GM19328 (cell line): ENCODE measurements around the gene MYZAP.

Source experiments
- ATAC-seq: cut with Tn5 transposase; IDR thresholded peaks from one replicate; pipeline ENCODE4 v1.9.1; 2021; ENCODE audit warnings: mild to moderate bottlenecking, moderate library complexity; ENCODE audit not compliant: unreplicated experiment

Gene MYZAP

GRCh38 chr15:57655809-57656208 lies 64.1 kb downstream of the MYZAP start:
- no peak for ATAC-seq

- no peak for ATAC-seq
Observed at GRCh38 chr15:57656434-57656833, 64.7 kb downstream of the MYZAP start.

DNA sequence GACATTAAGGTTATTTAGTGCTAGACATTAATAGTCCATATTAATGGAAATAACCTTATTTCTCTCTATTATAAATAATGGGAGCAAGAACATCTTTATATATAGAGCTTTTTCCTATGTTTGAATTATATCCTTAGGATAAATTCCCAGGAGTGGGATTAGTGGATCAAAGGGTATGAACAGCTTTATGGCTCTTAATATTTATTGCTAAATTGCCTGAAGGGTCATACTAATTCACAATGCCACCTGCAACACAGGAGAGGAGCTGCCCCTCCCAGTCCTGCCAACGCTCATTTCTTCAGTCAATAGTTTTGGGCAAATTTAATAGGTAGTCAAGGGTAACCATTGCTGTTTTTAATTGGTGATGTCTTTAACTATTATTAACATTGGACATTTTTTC lies 65.9 kb downstream of the MYZAP start:
- no peak for ATAC-seq

GRCh38 chr15:57662091-57662744 lies 70.5 kb downstream of the MYZAP start:
- ATAC-seq = no peak

- no peak for ATAC-seq
Observed at GRCh38 chr15:57662802-57663201, 71.1 kb downstream of the MYZAP start.

- ATAC-seq = no peak
Observed at GRCh38 chr15:57663262-57663661, 71.6 kb downstream of the MYZAP start.

- ATAC-seq = no peak
Observed at GRCh38 chr15:57665194-57665593, 73.5 kb downstream of the MYZAP start.

DNA sequence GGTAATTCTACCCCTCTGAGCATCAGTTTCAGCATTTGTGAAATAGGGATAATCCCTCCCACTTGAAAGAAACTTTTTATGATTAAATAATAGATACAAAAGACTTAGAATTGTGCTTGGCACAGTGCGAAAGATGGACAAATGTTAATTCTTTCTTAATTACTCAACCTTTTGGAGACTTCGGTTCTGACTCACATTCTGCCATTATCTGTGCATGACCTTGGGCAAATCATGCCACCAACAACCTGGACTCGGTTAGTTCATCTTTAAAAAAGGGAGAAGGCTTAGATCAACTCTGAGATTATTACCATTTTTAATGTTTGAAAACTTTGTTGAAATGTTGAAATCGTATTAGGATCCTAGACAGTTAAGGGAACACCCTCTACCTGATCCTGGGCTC lies 74.2 kb downstream of the MYZAP start:
- no peak for ATAC-seq

- no peak for ATAC-seq
Observed at GRCh38 chr15:57667171-57667849, 75.6 kb downstream of the MYZAP start.

GRCh38 chr15:57668016-57668415 lies 76.3 kb downstream of the MYZAP start:
- no peak for ATAC-seq

DNA sequence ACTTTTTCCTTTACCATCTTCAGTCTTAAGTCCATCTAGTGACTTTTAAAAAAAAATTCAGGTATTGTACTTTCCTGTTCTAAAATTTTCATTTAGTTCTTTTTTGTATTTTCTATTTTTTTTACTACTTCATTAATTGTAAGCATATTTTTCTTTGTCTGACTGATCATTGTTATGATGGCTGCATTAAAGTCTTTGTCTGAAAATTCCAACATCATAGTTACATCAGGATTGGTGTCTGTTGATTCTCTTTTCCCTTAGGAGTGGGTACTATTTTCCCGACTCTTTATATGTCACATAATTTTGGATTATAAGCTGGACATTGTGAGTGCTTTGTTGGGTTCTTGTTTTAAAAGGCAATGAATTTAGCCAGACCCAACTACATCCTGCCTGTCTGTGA lies 79.9 kb downstream of the MYZAP start:
- no peak for ATAC-seq

DNA sequence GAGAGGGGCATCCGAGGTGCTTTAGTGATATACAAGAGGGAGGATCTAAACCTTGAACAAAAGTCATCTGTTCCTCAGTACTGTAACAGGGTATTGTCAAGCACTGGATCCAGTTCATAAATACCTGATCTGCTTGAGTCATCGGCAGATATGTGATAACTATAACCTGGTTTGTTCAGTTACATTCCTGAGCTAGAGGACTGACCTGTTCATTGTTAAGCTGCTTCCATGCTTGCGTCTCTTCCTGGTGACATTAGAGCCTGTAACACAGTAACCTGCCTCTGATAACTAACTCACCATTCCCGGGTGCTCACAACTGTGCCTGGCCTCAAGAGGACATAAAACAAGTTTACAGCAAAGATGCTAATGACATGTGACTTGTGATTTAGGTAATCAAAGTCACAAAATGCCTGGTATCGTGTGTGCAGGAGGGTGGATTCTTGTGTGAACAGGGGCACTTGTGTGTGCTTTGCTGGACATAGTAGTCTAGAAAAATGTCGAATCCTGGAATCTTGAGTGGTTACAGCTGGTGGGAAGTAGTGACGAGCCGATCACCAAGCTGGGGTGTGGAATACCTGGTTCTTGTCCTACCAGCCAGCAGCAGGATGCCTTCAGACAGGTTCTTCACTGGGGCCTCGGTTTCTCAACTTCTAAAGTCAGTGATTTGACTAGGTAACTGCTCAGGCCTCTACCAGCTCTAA lies 83.9 kb downstream of the MYZAP start:
- no peak for ATAC-seq

GRCh38 chr15:57676585-57676984 lies 84.9 kb downstream of the MYZAP start:
- no peak for ATAC-seq

DNA sequence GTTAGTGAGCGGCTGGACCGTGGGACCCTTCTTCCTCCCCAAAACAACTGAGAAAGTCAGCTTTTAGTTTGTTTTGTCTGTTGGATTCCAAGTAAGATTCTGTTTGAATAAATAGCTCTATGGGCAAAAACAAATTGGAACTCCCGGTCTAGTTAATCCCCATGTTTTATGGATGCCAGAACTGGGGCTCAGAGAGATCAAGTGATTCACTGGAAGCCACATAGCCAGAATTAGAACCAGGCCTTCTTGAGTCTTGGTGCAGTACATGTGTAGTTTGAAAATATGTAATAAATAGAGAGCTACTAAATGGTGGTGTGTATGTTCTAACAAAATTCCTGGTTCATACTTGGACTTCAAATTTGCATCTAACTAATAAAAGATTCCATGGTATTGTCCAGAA lies 85.5 kb downstream of the MYZAP start:
- no peak for ATAC-seq

GRCh38 chr15:57680021-57680420 lies 88.3 kb downstream of the MYZAP start:
- ATAC-seq = no peak

DNA sequence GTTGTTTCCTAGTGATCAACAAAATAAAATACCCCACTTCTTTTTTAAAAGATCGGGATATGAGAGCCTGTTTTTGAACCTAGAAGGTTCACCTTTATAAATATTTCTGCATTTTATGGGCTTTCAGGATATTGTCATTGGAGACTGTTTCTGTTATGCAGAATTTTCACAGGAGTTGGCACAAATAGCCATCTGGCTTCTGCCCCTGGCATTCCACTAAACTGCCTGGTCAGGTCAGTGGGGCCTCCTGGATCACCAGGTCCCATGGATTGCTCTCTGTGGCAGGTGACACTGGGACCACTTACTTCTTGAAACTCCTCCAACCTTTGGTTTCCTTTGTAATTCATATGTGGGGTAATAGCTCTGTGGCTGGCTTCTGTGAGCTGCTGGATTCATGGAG lies 89.3 kb downstream of the MYZAP start:
- no peak for ATAC-seq

- ATAC-seq = no peak
Observed at GRCh38 chr15:57683481-57683880, 91.8 kb downstream of the MYZAP start.

DNA sequence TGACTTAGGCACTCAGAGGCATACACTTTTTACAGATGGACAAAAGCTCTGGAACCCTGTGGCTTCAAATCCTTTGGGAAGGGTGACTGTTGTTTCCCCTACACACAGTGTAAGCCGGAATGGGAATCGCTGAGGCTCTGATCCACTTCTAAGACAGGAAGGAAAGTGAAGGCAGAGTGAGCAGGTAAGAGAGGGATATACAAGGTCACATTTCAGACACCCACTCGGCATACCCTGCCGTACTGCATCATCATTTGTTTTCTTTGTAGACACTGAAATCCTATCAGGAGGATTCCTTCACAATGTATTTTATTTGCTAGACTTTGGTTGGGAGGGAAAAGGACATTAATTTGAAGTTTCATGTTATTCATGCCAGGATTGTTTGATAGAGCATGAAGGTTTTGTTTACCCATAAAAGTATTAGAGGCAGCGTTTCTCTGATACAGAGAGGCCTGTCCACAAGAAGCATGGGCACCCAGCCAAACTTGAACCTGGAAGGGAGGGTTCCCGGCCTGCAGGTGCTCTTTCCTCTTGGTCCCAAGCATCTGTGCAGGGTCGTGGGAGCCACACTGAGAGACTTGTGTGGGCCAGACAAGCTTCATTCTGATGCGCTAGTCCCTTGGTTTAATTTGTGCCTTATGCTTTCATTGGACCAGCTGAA lies 92.9 kb downstream of the MYZAP start:
- ATAC-seq = no peak

GRCh38 chr15:57685306-57686095 lies 93.8 kb downstream of the MYZAP start:
- no peak for ATAC-seq

DNA sequence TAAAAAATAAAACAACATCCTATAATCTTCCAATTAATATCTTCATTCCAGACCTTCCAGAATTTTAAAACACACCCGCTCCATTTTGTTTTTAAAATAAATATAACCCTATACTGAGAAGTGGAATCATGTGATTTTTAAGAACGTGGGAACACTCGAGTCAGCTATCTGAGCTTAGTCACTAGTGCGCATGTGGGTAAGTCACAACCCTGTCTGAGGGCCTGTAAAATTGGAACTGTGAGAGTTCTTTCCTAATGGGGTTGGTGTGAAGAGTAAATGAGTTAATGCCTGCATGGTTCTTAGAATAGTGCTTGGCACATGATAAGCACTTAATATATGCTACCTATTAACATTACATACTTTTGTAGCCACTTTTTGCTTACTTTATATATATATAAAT lies 95.0 kb downstream of the MYZAP start:
- ATAC-seq = no peak
